DMS53 treated with DMSO at 0.1 percent for 48 hours (cell line): ENCODE results near the gene PHYKPL.
"Not testable (repeated sequence)": the region's sequence is repeated elsewhere in the genome, so short reads cannot be mapped to it uniquely, and the experiment has no call there.

ENCODE experiments used
- DNase-seq: peaks from one replicate; lab custom pipeline; 2025; ENCODE audit not compliant: unreplicated experiment; lab: John Stamatoyannopoulos, UW

PHYKPL gene

DNA sequence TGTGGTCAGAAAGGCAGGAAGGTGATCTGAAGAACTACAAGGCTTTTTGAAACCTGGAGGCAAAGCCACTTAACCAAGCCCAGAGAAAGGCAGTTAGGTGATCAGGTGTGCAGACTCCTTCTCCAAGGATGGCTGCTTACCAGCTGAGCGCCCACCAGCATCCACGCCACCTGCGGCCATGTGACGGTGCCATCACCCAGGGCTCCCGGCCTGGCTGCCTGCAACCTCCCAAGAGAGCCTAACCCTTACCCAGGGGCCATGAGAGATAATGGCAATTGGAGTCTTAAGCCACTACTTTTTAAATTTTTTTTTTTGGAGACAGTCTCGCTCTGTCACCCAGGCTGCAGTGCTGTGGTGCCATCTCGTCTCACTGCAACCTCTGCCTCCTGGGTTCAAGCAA is 33.1 kb upstream of the PHYKPL start:
- no peak for DNase-seq

- no peak for DNase-seq
Measured at GRCh38 chr5:178264044-178264443, 31.4 kb upstream of the PHYKPL start.

DNA sequence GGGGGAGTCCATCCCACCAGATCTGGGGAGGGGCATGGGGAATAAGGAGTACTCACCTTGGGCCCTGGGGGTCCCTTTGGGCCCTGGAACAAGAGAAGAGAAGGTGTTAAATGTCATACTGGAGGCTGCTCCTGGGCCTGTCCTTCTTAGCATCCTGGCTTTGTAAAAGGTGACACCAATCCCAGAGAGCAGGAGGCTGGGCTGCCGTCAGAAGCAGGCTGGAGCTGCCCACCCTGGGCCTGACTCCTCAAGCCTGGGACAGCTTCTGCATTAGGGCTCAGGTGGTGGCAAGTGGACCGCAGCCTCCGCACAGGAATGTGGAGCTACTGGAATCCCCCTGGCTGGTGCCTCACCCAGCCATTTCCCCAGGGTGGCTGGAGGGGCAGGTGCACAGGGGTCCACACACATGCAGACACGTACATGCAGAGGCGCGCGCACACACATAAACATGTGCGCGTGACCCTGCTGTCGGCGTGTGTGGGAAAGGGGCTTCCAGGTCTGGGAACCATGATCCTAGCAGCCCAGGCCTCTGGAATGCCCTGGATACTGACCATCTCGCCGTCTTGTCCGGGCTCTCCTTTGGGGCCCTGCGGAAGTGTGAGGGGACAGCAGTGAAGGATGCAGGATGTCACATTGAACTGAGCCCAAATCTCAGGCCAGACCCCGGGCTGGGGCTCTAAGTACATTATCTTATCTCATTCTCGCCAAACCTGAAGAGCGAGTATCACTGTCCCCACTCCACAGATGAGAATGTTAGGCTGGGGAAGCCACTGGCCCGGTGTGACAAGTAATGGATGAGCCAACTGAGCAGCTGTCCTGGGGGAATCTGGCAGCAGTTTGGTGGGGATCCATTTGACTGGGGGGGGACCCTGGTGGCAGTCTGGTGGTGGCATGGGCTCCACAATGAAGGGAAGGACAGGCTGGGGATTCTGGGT is 29.3 kb upstream of the PHYKPL start:
- DNase-seq, result no peak

DNA sequence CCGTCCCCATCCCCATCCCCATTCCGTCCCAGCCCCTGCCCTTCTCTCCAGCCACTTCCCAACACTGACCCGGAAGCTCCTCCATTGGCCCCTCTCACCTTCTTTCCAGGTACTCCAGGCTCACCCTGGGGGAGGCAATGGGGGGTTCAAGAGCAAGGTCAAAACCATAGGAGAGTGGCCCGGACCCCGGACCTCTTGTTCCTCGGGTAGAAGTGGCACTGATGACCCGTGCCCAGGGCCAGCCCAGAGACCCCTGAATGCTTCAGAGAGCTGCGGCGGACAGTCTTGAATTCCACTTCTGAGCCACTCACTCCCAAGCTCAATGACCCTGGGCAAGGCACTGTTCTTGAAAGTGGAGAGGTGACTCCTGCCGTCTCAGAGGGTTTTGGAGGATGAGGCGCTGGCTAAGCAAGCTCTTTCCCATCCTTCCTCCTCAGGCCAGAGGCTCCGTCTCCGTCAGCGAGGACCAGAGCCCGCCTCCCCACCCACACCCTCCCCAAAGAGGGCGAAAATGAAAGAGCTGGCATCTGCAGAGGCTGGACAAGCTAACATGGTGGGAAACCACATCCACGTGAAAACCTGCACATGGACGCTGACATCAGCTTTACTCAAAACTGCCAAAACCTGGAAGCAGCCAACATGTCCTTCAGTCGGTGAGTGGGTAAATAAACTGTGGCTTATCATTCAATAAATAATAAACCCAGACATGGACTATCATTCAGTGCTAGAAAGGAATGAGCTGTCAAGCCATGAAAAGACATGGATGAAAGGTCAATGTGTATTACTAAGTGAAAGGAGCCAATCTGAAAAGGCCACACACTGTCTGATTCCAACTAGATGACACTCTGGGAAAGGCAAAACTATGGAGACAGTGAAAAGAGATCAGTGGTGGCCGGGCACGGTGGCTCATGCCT is 27.3 kb upstream of the PHYKPL start:
- DNase-seq, result no peak

- DNase-seq, result no peak
Measured at GRCh38 chr5:178257650-178258049, 25.0 kb upstream of the PHYKPL start.

GRCh38 chr5:178256746-178257145 is 24.1 kb upstream of the PHYKPL start:
- no peak for DNase-seq

- DNase-seq, result not testable (repeated sequence)
Measured at GRCh38 chr5:178253632-178254031, 21.0 kb upstream of the PHYKPL start.

DNA sequence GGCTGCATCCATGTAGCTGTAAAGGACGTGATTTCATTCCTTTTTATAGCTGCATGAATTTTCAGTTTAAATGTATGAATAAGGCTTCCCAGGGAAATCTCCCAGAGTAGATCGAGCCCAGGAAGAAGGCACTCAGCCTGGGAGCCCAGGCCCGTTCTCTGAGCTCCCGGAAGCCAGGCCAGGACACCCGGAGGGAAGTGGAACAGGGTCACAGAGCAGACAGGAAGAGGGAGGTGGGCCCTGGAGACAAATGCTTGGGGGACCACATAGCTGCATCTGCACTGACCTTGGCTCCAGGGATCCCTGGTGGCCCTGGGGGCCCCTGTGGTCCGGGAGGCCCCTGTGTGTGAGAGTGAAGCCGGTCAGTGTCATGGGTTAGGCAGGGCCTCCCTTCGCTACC is 19.7 kb upstream of the PHYKPL start:
- no peak for DNase-seq

- DNase-seq, result no peak
Measured at GRCh38 chr5:178250263-178250662, 17.7 kb upstream of the PHYKPL start.

- DNase-seq, result no peak
Measured at GRCh38 chr5:178249191-178249989, 16.8 kb upstream of the PHYKPL start.

- DNase-seq, result no peak
Measured at GRCh38 chr5:178248750-178249149, 16.1 kb upstream of the PHYKPL start.

DNA sequence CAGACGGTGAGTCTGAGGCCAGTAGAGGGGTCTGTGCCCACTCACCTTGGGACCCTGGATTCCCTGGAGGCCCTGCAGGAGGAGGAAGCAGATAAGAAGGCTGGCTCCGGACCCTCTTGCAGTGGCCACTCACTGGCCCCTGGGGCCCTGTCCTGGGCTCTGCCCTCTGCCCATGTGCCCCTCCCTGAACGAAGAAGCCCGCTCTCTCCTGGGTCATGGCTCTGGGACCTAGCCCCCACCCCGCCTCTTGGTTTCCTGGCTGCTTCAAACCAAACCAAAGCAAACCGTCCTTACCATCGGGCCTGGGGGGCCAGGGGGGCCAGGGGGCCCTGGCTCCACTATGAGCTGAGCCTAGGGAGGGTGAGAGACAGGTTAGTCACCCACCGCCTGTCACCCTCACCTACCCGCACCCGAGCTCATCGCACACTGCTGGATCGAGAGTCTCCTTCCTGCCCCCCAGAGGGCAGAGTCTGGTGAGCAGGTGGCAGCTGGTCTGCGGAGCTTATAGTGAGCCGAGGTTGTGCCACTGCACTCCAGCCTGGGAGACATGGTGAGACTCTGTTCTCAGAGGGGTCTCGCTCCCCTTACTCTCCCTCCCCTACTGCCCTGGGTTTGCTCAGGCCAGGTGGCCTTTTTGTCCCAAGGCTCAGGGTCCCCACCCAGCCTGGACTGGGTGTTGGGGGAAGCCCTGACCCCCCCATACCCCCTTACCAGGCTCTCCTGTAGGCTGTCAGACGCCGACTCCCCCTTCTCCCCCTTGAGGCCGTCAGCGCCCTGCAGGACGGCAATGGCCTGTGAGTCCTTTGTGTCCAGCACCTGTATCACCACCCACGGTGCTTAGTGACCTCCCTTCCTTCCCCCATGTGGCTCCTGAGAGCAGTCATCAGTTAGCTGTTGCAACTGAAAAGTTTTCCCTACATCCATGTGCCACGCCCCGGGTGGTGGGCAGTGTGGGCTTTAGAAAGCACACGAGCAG is 15.2 kb upstream of the PHYKPL start:
- no peak for DNase-seq

- no peak for DNase-seq
Measured at GRCh38 chr5:178246624-178247279, 14.2 kb upstream of the PHYKPL start.

GRCh38 chr5:178245389-178245788 is 12.8 kb upstream of the PHYKPL start:
- DNase-seq, result no peak

DNA sequence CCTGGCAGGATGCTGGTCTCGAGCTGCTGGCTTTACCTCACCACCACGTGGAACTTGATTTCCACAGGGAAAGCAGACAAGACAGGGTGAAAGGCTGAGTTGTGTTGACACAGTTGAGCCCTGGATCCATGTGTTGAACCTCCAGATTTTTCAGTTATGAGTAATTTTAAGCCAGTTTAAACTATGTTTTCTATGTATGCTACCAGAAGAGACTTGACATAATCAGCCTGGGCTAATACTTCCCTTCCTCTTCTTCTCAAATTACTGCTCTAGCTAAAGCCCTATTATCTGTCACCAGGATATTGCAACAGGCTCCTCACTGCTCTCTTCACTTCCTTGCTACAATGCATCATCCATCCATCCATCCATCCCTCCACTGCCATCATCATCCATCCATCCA is 12.0 kb upstream of the PHYKPL start:
- DNase-seq, result no peak

- DNase-seq, result no peak
Measured at GRCh38 chr5:178242416-178242815, 9.8 kb upstream of the PHYKPL start.

GRCh38 chr5:178241688-178242231 is 9.2 kb upstream of the PHYKPL start:
- no peak for DNase-seq

GRCh38 chr5:178241231-178241663 is 8.6 kb upstream of the PHYKPL start:
- DNase-seq, result no peak

DNA sequence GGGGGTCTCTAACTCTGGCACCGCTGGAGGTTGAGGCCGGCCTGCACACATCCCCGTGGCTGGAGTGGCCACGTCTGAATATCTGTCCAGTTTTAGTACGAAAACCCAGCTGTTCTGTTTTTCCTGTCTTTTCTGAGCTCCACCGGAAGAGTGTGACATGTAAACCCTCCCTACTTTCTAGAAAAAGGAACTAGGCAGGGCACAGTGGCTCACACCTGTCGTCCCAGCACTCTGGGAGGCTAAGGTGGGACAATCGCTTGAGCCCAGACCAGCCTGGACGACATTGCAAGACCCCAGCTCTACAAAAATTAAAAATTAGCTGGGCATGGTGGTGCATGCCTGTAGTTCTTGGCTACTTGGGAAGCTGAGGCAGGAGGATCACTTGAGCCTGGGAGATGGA is 8.2 kb upstream of the PHYKPL start:
- DNase-seq, result no peak
